Measurements from ENCODE around the gene TLE4. TPM values are rescaled to one million over a fixed set of nuclear protein-coding genes. Genes with fewer than 3 reads are reported as not detected.

Gene TLE4
- total RNA-seq, 3 donors from 2014 or later = 25.0 to 47.0 (median 35.1) TPM

DNA sequence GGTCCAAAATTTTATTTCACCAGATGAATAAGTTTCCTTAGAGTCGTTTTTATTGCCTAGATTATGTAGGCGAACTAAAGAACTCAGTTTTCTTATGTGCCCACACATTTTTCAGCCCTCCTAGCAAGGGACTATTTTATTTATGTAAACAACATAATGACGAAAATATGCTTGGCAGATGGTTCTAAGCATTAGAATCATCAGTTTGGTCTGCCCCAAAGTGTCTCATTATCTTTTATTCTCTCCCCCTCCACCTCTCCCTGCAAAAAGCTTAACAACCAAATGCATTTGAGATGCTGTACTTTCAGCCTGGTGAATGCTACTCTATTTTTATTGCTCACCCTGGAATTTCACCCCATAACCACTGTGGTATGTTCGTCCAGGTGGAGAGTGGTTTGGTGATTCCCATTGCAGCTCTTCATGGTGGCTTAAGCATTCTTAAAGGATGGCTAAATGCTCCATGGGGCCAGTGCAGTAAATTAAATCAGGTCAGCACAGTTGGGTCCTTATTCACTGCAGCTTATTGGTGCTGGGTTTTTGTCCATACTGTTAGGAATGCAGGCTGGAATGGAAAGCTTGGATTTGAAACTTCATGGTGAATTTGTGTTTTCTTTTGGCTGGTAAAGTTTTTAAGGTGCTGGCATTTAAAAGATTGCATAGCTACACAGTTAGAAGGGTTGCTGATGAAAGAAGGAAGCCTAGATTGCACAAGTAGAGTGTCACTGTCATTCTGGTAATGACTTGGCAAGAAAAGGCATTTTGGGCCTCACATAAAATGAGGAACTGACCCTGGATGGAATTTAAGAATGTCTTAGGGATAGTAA, 39.2 kb downstream of the TLE4 start:
- intact Hi-C loops (cut with DNase I; ENCODE audit: low total_unique reads) = no loop called here
- H3K27me3 ChIP-seq = no peaks in the 10 kb centered on the region
- no peak for DNase-seq (ENCODE audit: low spot score in 2 of 2)
- TF ChIP-seq POLR2AphosphoS5 (IDR thresholded peaks at IDR 0.05) = peak in 1 of 3 donors; percentile 6
- TF ChIP-seq, protein P1, sequence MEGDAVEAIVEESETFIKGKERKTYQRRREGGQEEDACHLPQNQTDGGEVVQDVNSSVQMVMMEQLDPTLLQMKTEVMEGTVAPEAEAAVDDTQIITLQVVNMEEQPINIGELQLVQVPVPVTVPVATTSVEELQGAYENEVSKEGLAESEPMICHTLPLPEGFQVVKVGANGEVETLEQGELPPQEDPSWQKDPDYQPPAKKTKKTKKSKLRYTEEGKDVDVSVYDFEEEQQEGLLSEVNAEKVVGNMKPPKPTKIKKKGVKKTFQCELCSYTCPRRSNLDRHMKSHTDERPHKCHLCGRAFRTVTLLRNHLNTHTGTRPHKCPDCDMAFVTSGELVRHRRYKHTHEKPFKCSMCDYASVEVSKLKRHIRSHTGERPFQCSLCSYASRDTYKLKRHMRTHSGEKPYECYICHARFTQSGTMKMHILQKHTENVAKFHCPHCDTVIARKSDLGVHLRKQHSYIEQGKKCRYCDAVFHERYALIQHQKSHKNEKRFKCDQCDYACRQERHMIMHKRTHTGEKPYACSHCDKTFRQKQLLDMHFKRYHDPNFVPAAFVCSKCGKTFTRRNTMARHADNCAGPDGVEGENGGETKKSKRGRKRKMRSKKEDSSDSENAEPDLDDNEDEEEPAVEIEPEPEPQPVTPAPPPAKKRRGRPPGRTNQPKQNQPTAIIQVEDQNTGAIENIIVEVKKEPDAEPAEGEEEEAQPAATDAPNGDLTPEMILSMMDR (IDR thresholded peaks at IDR 0.05) = no peak
- TF ChIP-seq POLR2A (IDR thresholded peaks at IDR 0.05) = no peak
- H3K4me3 ChIP-seq = no peak overlapping the region
- H3K36me3 ChIP-seq = no peaks in the 10 kb centered on the region
- H3K4me1 ChIP-seq = no peaks in the 10 kb centered on the region
- H3K9me3 ChIP-seq = no peaks in the 10 kb centered on the region
- no peak overlapping the region for H3K27ac ChIP-seq

- intact Hi-C loops (cut with DNase I; ENCODE audit: low total_unique reads) = no loop called here
- Histone ChIP-seq H3K4me1 (no peaks in the 10 kb centered on the region), H3K27me3 (no peaks in the 10 kb centered on the region), H3K36me3 (no peaks in the 10 kb centered on the region), H3K9me3 (no peaks in the 10 kb centered on the region), H3K27ac (no peak overlapping the region), H3K4me3 (no peak overlapping the region)
- no peak for DNase-seq (ENCODE audit: low spot score in 2 of 2)
- TF ChIP-seq POLR2A (IDR thresholded peaks at IDR 0.05) = no peak
- no peak for TF ChIP-seq POLR2AphosphoS5 (IDR thresholded peaks at IDR 0.05)
- TF ChIP-seq, protein P1 (IDR thresholded peaks at IDR 0.05) = no peak
These were observed 41.4 kb downstream of the TLE4 start for GRCh38 chr9:79613145-79613544.

DNA sequence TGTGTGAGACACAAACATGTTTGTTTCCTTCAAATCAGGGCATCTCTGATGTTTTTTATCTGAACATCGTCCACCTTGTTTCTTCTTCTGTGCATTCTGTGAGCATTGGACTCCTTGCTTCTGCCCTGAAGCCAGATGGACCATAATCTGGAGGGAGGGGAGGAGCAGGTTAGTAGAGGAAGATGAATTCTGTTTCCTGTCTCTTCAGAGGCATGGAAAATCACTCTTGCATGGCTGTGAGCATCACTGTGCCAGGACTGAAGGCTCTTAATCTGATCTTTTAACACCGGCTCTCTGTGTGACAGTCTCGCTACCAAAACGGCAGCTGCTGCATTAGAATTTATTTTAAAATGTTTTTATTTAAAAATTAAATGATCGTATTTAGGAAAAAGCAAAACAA, 43.3 kb downstream of the TLE4 start:
- no peak for TF ChIP-seq POLR2A (IDR thresholded peaks at IDR 0.05)
- TF ChIP-seq, protein P1 (IDR thresholded peaks at IDR 0.05) = no peak
- no peak for TF ChIP-seq POLR2AphosphoS5 (IDR thresholded peaks at IDR 0.05)
- Histone ChIP-seq H3K27ac (no peak overlapping the region), H3K27me3 (no peaks in the 10 kb centered on the region), H3K36me3 (no peaks in the 10 kb centered on the region), H3K4me1 (no peaks in the 10 kb centered on the region), H3K9me3 (no peaks in the 10 kb centered on the region), H3K4me3 (no peak overlapping the region)
- DNase-seq (ENCODE audit: low spot score in 2 of 2) = no peak
- intact Hi-C loops (cut with DNase I; ENCODE audit: low total_unique reads) = no loop called here

- H3K36me3 ChIP-seq = no peaks in the 10 kb centered on the region
- H3K9me3 ChIP-seq = no peaks in the 10 kb centered on the region
- H3K4me1 ChIP-seq = no peaks in the 10 kb centered on the region
- no peaks in the 10 kb centered on the region for H3K27me3 ChIP-seq
- TF ChIP-seq POLR2AphosphoS5 (IDR thresholded peaks at IDR 0.05) = no peak
- TF ChIP-seq, protein P1 (IDR thresholded peaks at IDR 0.05) = no peak
- TF ChIP-seq POLR2A (IDR thresholded peaks at IDR 0.05) = no peak
- H3K4me3 ChIP-seq = no peak overlapping the region
- no peak for DNase-seq (ENCODE audit: low spot score in 2 of 2)
- intact Hi-C loops (cut with DNase I; ENCODE audit: low total_unique reads) = no loop called here
- no peak overlapping the region for H3K27ac ChIP-seq
These were observed 44.2 kb downstream of the TLE4 start for GRCh38 chr9:79616013-79616412.

GRCh38 chr9:79616971-79617370, 45.2 kb downstream of the TLE4 start:
- TF ChIP-seq, protein P1 (IDR thresholded peaks at IDR 0.05) = no peak
- intact Hi-C loops (cut with DNase I; ENCODE audit: low total_unique reads) = no loop called here
- peak overlapping the region; percentile 35 to 59 for H3K27ac ChIP-seq
- H3K4me3 ChIP-seq = no peak overlapping the region
- H3K36me3 ChIP-seq = no peaks in the 10 kb centered on the region
- DNase-seq (ENCODE audit: low spot score in 2 of 2) = no peak
- no peaks in the 10 kb centered on the region for H3K9me3 ChIP-seq
- no peaks in the 10 kb centered on the region for H3K4me1 ChIP-seq
- no peaks in the 10 kb centered on the region for H3K27me3 ChIP-seq

Measured in breast epithelium (tissue), 4 donors.